H9 (cell line): Measurements from ENCODE around the gene TPRN. TPM values are rescaled to one million over a fixed set of nuclear protein-coding genes. Genes with fewer than 3 reads are reported as not detected.

Experiments
- DNase-seq: peaks from one replicate; pipeline ENCODE4 v3.0.0-alpha.2; 2017
- H2AFZ ChIP-seq: one replicate; pipeline ENCODE4 v1.6.1; 2013; ENCODE audit warnings: mild to moderate bottlenecking, low read length, control low read depth, moderate library complexity
- H2AK5ac ChIP-seq: 2 replicates; pipeline ENCODE4 v1.6.1; 2013; ENCODE audit warnings: low read length, control low read depth, mixed read lengths; ENCODE audit not compliant: insufficient read length
- H2BK120ac ChIP-seq: one replicate; pipeline ENCODE4 v1.6.1; 2013; ENCODE audit warnings: low read depth, mild to moderate bottlenecking, low read length, control low read depth, inconsistent platforms; ENCODE audit not compliant: poor library complexity, severe bottlenecking
- H2BK12ac ChIP-seq: 2 replicates; pipeline ENCODE4 v1.6.1; 2013; ENCODE audit warnings: low read length, control low read depth, mixed read lengths, low read depth; ENCODE audit not compliant: insufficient read length
- H2BK15ac ChIP-seq: 2 replicates; pipeline ENCODE4 v1.6.1; 2013; ENCODE audit warnings: low read depth, low read length, control low read depth
- H2BK20ac ChIP-seq: one replicate; pipeline ENCODE4 v1.6.1; 2013; ENCODE audit warnings: low read depth, mild to moderate bottlenecking, low read length, control low read depth, inconsistent platforms; ENCODE audit not compliant: poor library complexity, severe bottlenecking
- H2BK5ac ChIP-seq: 2 replicates; pipeline ENCODE4 v1.6.1; 2013; ENCODE audit warnings: low read length, control low read depth, mixed read lengths; ENCODE audit not compliant: insufficient read length
- H3K14ac ChIP-seq: 2 replicates; pipeline ENCODE4 v1.6.1; 2013; ENCODE audit warnings: low read length, control low read depth; ENCODE audit not compliant: insufficient read depth
- H3K18ac ChIP-seq: 2 replicates; pipeline ENCODE4 v1.6.1; 2013; ENCODE audit warnings: low read depth, mild to moderate bottlenecking, mixed read lengths, low read length, control low read depth; ENCODE audit not compliant: insufficient read length
- H3K23ac ChIP-seq: 2 replicates; pipeline ENCODE4 v1.6.1; 2013; ENCODE audit warnings: low read length, control low read depth, mixed read lengths, low read depth; ENCODE audit not compliant: insufficient read length
- H3K23me2 ChIP-seq: 2 replicates; pipeline ENCODE4 v1.6.1; 2013; ENCODE audit warnings: low read depth, mild to moderate bottlenecking, mixed read lengths, low read length, control low read depth; ENCODE audit not compliant: insufficient read length, poor library complexity, severe bottlenecking
- H3K27ac ChIP-seq: 2 replicates; pipeline ENCODE4 v1.5.1; 2013; ENCODE audit warnings: low read length, control low read depth, mixed read lengths, low read depth; ENCODE audit not compliant: insufficient read length
- H3K27me3 ChIP-seq: 2 replicates; pipeline ENCODE4 v1.6.1; 2013; ENCODE audit warnings: low read length, control low read depth, inconsistent platforms; ENCODE audit not compliant: insufficient read depth
- H3K4ac ChIP-seq: 2 replicates; pipeline ENCODE4 v1.6.1; 2013; ENCODE audit warnings: low read depth, mild to moderate bottlenecking, control low read depth, inconsistent platforms, low read length, moderate library complexity
- H3K4me1 ChIP-seq: 2 replicates; pipeline ENCODE4 v1.6.1; 2013; ENCODE audit warnings: low read length, control low read depth, inconsistent platforms; ENCODE audit not compliant: insufficient read depth
- H3K4me2 ChIP-seq: 2 replicates; pipeline ENCODE4 v1.6.1; 2013; ENCODE audit warnings: low read length, control low read depth, mixed read lengths; ENCODE audit not compliant: insufficient read length, insufficient read depth
- H3K56ac ChIP-seq: 2 replicates; pipeline ENCODE4 v1.6.1; 2013; ENCODE audit warnings: low read depth, mild to moderate bottlenecking, mixed read lengths, low read length, control low read depth; ENCODE audit not compliant: insufficient read length
- H3K79me1 ChIP-seq: 2 replicates; pipeline ENCODE4 v1.6.1; 2013; ENCODE audit warnings: low read depth, mild to moderate bottlenecking, moderate library complexity, low read length, control low read depth, inconsistent platforms; ENCODE audit not compliant: insufficient read depth, poor library complexity, severe bottlenecking
- H3K79me2 ChIP-seq: 2 replicates; pipeline ENCODE4 v1.6.1; 2013; ENCODE audit warnings: low read length, control low read depth, inconsistent platforms; ENCODE audit not compliant: insufficient read depth
- H3K9ac ChIP-seq: 2 replicates; pipeline ENCODE4 v1.6.1; 2013; ENCODE audit warnings: low read length, control low read depth, mixed read lengths; ENCODE audit not compliant: insufficient read length; ENCODE audit errors: extremely low read depth
- H3K9me3 ChIP-seq: one replicate; pipeline ENCODE4 v1.6.1; 2013; ENCODE audit warnings: low read depth, low read length, inconsistent platforms; ENCODE audit not compliant: control insufficient read depth
- H3T11ph ChIP-seq: one replicate; pipeline ENCODE4 v1.6.1; 2013; ENCODE audit warnings: mild to moderate bottlenecking, low read length, control low read depth, inconsistent platforms
- H4K20me1 ChIP-seq: one replicate; pipeline ENCODE4 v1.6.1; 2013; ENCODE audit not compliant: control insufficient read depth, insufficient read length, insufficient read depth
- H4K5ac ChIP-seq: 2 replicates; pipeline ENCODE4 v1.6.1; 2013; ENCODE audit warnings: low read depth, mild to moderate bottlenecking, mixed read lengths, low read length, control low read depth; ENCODE audit not compliant: insufficient read length
- H4K8ac ChIP-seq: replicated peaks from 2 replicates; pipeline ENCODE4 v1.6.1; 2013; ENCODE audit warnings: low read length, control low read depth, mixed read lengths, low read depth; ENCODE audit not compliant: insufficient read length
- H4K91ac ChIP-seq: 2 replicates; pipeline ENCODE4 v1.6.1; 2013; ENCODE audit warnings: low read depth, mild to moderate bottlenecking, moderate library complexity, mixed read lengths, low read length, control low read depth; ENCODE audit not compliant: insufficient read length
- H3K27ac Mint-ChIP-seq, 3 experiments: 2 replicates in 2 of 3; 3 replicates in 1 of 3; pipeline ENCODE4 v1.8.0; 2020 to 2021; ENCODE audit warnings: mixed read lengths in 3 of 3, mild to moderate bottlenecking in 1 of 3, moderate library complexity in 1 of 3
- H3K27me3 Mint-ChIP-seq: 2 replicates; pipeline ENCODE4 v1.8.0; 2021; ENCODE audit warnings: low read depth, mild to moderate bottlenecking, moderate library complexity, mixed read lengths
- H3K36me3 Mint-ChIP-seq, 3 experiments: 2 replicates in 2 of 3; 3 replicates in 1 of 3; pipeline ENCODE4 v1.8.0; 2020 to 2021; ENCODE audit warnings: low read depth in 3 of 3, mixed read lengths in 3 of 3; ENCODE audit not compliant: insufficient read depth in 1 of 3
- H3K4me1 Mint-ChIP-seq, 2 experiments: 2 replicates each; pipeline ENCODE4 v1.8.0; 2020; ENCODE audit warnings: mixed read lengths in 2 of 2
- H3K4me3 Mint-ChIP-seq, 2 experiments: 2 replicates in 1 of 2; 3 replicates in 1 of 2; pipeline ENCODE4 v1.8.0; 2020 to 2021; ENCODE audit warnings: mild to moderate bottlenecking in 2 of 2, mixed read lengths in 2 of 2, moderate library complexity in 1 of 2
- H3K9me3 Mint-ChIP-seq, 2 experiments: 2 replicates in 1 of 2; 3 replicates in 1 of 2; pipeline ENCODE4 v1.8.0; 2020; ENCODE audit warnings: mild to moderate bottlenecking in 2 of 2, mixed read lengths in 2 of 2, moderate library complexity in 1 of 2
- WGBS: extraction: QIAGEN DNeasy Blood & Tissue Kit; methylation state at CpG from one replicate; pipeline ENCODE4 v1.1.7; 2013; ENCODE audit warnings: missing lambda C conversion rate, low lambda C conversion rate, mixed read lengths; ENCODE audit not compliant: insufficient read length; ENCODE audit errors: extremely low coverage; 5-methylcytosine and 5-hydroxymethylcytosine counted together
- total RNA-seq: library from RNA; stranded (reverse); gene quantifications from 2 replicates; pipeline ENCODE4 v1.2.1, GENCODE V29; 2021
- TF ChIP-seq, protein P1 (sequence below): fragments of 200-600 bp; sonication (generic); conservative IDR thresholded peaks from 3 replicates; pipeline ENCODE4 v1.8.0; 2021; ENCODE audit warnings: antibody characterized with exemption, mild to moderate bottlenecking

Gene TPRN
- total RNA-seq, 1 experiment from 2014 or later, result 30.7 TPM

- no peaks in the 10 kb centered on the region for H3K27me3 ChIP-seq
- peaks cover 8% of the 10 kb centered on the region for H3K23me2 ChIP-seq
- H3K79me2 ChIP-seq, result peaks cover 8% of the 10 kb centered on the region; the same call in 1 of the 2 replicates
- no peak overlapping the region for H3K14ac ChIP-seq
- no peak overlapping the region for H2AK5ac ChIP-seq
- H3K9me3 Mint-ChIP-seq, result no peaks in the 10 kb centered on the region
- H3K27ac ChIP-seq, result no peak overlapping the region
- H4K91ac ChIP-seq, result no peak overlapping the region
- no peak overlapping the region for H2BK5ac ChIP-seq
- H3K9me3 ChIP-seq, result no peaks in the 10 kb centered on the region
- H2BK120ac ChIP-seq, result no peak overlapping the region
- H3K36me3 Mint-ChIP-seq, result peaks cover 7 to 56% (median 50%) of the 10 kb centered on the region in 3 experiments; a peak in 6 of 7 replicates
- H2AFZ ChIP-seq, result no peak overlapping the region
- H3K27ac Mint-ChIP-seq, result no peak overlapping the region
- no CpG with 5 or more reads among the region's 27 CpGs for WGBS
- no peak overlapping the region for H3K4ac ChIP-seq
- H3K4me3 Mint-ChIP-seq, result no peak overlapping the region; a peak in 1 of 5 replicates
- H3K4me2 ChIP-seq, result no peak overlapping the region
- DNase-seq, result no peak
- peaks cover 11 to 16% of the 10 kb centered on the region in 2 experiments for H3K4me1 Mint-ChIP-seq
- no peak overlapping the region for H2BK15ac ChIP-seq
- H3T11ph ChIP-seq, result no peak overlapping the region
- no peak overlapping the region for H2BK20ac ChIP-seq
- H3K27me3 Mint-ChIP-seq, result no peaks in the 10 kb centered on the region
- H3K56ac ChIP-seq, result no peak overlapping the region
- no peak overlapping the region for H3K23ac ChIP-seq
- H2BK12ac ChIP-seq, result no peak overlapping the region
- H4K8ac ChIP-seq, result no peak overlapping the region
- no peak overlapping the region for H4K5ac ChIP-seq
- H3K79me1 ChIP-seq, result peaks cover 6% of the 10 kb centered on the region
- TF ChIP-seq, protein P1, sequence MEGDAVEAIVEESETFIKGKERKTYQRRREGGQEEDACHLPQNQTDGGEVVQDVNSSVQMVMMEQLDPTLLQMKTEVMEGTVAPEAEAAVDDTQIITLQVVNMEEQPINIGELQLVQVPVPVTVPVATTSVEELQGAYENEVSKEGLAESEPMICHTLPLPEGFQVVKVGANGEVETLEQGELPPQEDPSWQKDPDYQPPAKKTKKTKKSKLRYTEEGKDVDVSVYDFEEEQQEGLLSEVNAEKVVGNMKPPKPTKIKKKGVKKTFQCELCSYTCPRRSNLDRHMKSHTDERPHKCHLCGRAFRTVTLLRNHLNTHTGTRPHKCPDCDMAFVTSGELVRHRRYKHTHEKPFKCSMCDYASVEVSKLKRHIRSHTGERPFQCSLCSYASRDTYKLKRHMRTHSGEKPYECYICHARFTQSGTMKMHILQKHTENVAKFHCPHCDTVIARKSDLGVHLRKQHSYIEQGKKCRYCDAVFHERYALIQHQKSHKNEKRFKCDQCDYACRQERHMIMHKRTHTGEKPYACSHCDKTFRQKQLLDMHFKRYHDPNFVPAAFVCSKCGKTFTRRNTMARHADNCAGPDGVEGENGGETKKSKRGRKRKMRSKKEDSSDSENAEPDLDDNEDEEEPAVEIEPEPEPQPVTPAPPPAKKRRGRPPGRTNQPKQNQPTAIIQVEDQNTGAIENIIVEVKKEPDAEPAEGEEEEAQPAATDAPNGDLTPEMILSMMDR, result no peak
- no peaks in the 10 kb centered on the region for H3K4me1 ChIP-seq
- H3K18ac ChIP-seq, result no peak overlapping the region
- H4K20me1 ChIP-seq, result peaks cover 2% of the 10 kb centered on the region
- H3K9ac ChIP-seq, result no peak overlapping the region
These were observed 16.5 kb downstream of the TPRN start for GRCh38 chr9:137183980-137184595.
